GM21423 (cell line): ENCODE results near the gene CYP2A7.
"Not testable (repeated sequence)": the region's sequence is repeated elsewhere in the genome, so short reads cannot be mapped to it uniquely, and the experiment has no call there.

Experiments
- ATAC-seq: cut with Tn5 transposase; IDR thresholded peaks from one replicate; pipeline ENCODE4 v1.9.1; 2021; ENCODE audit warnings: mild to moderate bottlenecking, moderate library complexity; ENCODE audit not compliant: unreplicated experiment

CYP2A7 gene

DNA sequence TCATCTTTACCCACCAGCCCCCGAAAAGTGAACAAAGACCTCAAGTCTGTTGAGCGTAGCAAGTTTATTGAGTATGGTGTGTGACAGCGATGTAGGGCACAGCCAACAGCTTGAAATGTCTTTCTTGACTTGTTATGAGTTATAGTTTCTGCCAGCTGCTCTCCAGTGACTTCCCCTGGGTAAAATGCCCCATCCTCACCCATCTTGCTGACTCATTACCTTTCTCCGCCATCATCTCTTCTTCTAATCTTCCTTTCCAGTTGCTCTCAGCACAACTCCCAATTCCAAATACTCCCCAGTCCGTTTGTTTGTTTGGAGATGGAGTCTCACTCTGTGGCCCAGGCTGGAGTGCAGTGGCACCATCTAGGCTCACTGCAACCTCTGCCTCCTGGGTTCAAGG is 18.5 kb upstream of the CYP2A7 start:
- not testable (repeated sequence) for ATAC-seq

DNA sequence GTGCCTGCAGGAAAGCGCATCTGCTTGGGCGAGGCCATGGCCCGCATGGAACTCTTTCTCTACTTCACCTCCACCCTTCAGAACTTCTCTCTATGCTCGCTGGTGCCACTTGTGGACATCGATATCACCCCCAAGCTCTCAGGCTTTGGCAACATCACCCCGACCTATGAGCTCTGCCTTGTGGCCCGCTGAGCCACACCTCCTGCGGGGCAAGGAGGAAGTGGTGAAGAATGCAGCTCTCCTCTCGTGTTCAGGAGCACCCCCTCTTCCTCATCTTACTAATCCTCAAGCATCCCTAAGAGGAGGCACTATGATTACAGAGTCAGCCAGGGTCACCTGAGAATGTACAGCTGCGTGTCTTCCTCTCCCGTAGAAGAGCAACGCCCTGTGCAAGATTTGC is 17.9 kb upstream of the CYP2A7 start:
- not testable (repeated sequence) for ATAC-seq

DNA sequence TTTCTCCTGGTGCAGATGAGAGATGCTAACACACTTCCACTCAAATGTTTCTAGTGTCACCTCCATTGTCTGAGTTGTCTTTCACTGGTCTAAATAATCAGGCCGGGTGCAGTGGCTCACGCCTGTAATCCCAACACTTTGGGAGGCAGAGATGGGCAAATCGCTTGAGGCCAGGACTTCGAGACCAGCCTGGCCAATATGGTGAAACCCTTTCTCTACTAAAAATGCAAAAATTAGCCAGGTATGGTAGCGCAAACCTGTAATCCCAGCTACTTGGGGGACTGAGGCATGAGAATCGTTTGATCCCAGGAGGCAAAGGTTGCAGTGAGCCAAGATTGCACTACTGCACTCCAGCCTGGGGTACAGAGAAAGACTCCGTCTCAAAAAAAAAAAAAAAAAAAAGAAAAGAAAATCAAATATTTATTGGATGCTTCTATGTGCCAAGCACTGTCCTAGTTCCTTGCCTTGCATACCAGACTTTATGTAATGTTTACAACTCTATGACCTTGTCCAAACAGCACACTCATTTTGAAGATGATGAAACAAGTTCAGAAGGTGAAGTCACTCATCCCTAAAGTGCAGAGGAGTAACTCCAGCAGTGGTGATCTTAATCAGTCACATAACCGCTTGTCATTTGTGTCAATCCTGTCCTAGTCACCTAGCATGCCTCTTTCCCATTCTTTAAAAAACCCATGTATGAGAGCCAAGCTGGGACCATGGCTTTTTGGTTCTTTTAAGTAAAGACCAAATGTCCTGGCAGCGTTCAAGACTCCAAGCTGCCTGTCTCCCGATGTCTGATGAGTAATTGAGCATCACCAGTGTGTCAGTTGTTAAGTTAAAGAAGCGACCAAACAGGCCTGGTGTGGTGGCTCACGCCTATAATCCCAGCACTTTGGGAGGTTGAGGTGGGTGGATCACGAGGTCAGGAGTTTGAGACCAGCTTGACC is 15.1 kb upstream of the CYP2A7 start:
- ATAC-seq: not testable (repeated sequence)

DNA sequence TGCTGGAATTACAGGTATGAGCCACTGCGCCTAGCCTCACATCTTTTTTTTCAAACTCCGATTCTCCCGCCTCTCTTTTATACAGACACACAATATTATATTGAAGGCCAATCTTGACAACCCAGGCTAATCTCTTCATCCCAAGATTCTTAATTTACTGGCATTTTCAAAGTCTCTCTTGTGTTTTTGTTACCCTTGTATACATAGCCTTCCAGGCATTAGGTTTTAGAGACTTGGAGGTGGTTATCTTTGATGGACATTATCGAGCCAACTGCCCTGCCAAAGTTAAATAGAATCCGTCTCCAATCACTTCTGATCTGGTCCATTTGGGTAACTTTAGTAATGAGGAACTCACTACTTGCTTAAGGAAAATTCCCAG is 14.4 kb upstream of the CYP2A7 start:
- ATAC-seq: no peak

DNA sequence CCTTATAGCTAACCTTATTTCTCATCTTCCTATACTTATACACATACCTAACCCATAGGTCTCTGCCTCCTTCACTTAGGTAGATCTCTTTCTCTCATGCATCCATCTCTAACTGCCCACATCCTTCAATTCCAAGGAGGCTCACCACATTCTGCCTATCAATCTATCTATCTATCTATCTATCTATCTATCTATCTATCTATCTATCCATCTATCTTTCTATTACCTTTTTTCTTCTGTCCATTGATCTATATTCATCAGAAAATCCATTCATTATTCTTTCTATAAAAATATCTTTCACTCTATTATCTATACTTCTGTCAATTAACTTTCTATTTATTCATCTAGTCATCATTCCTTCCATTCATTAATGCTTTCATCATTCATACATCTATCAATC is 11.1 kb upstream of the CYP2A7 start:
- ATAC-seq: no peak

DNA sequence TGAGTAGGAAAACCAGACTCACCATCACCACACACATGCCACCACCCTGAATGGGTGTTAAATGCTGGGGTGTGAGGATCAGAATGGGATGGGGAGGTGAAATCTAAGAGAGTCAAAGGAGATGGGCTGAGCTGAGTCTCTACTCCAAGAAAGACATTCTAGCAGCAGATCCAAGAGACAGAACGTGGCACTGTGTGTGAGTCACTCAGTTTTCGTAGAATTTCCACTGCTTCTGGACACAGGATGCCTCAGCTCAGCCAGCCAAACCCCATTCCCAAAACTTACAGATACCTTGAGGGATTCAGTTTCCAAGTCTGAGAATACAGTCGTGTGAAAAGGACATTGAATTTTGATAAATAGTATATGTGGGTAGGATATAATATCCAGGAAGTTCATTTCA is 7.3 kb upstream of the CYP2A7 start:
- no peak for ATAC-seq

DNA sequence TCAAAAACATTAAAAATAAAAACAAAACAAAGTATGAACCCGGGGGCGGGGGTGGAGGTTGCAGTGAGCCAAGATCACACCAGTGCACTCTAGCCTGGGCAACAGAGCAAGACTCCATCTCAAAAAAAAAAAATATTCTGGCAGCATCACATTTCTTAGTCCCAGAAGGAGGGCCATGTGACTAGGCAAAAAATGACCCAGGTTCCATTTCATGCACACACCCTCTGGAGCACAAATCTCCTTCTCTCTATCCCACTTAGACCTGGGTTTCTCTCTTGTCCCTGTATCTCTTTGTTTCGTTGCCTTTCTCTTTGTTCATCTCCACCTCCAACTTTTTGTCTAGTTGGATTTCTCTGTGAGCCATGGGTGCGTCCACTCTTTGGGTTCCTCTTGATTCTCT is 6.2 kb upstream of the CYP2A7 start:
- no peak for ATAC-seq

DNA sequence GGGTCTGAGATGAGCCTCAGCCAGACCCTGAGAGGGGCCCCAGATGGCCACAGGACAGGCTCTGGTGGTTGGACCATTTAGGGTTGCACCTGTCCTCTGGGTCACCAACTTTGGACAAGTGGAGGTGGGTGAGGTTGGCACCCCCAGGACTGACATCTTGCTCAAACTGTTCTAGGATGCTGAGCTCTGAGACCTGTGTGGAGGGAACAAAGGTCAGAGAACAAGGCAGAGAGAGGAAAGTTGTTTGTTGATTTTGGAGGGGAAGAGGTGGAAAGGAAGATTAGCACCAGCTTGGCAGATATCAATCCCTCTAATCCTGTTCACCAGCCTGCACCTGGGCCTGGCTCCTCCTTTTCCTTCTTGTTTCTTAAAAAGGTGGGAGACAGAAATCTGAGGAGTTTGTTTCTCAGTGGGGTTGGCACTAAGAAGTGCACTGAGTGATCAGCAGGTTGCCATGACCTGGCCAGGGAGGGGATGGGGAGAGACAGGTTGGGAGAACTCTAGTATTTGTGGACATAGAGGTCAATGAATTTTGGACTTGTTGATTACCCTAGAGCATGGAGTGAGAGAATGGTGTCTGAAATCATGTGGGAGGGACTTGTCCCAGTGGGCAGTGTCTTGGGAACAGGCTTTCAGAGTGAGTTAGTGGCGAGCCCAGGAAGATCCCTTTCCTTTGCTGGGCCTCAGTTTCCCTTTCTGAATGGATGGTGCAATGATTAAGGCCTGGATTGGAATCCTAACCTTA is 2.3 kb upstream of the CYP2A7 start:
- not testable (repeated sequence) for ATAC-seq

DNA sequence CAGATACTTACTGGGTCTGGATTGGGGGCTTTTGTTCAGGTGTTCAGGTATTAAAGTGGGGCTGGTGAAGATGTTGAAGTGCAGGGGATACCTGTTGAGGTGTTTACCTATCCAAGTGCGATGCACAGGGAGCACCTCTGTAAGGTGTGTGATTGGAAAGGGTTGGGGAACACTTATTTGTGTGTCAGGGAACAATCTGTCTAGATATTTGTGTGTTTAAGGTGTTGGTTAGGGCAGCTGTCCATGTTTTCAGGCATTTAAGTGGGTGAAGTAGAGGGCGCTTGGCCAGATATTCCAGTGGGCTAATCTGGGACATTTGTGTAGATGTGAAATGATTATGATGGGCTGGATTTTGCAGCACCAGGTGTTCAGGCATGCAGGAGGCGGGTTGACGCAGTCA is 2.7 kb downstream of the CYP2A7 start:
- not testable (repeated sequence) for ATAC-seq

DNA sequence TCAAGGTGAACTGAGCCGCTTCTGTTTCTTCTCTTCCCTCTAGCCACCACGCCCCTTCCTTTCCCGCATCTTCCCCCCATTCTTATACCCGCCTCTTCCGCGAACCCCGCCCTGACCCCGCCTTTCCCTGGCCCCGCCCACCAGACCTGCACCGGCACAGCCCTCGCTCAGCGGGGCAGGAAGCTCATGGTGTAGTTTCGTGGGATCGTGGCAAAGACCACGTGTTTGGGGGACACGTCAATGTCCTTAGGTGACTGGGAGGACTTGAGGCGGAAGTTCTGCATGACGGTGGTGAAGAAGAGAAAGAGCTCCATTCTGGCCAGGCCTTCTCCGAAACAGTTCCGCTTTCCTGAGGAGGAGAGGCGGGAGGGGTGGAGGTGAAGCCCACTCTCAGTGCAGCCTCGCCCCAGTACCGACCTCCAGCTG is 6.5 kb downstream of the CYP2A7 start:
- ATAC-seq: not testable (repeated sequence)

DNA sequence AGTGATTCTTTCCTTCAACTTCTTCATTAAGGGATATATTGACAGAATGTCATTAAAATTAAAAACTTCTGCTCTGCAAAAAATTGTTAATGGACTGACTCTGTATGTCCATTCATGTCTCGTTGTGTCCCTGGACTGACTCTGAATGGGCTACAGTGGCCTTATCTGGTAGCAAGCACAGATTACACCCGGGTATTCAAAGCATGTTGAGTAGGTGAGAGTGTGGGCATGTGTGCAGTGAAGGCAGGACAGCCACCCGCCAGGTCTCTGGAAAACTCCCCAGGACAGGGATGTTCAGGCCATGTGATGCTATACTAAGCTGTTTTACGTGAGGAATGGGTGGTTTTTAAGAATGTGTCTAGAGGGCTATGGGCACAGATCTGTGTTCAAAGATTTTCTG is 7.2 kb downstream of the CYP2A7 start:
- ATAC-seq: not testable (repeated sequence)

DNA sequence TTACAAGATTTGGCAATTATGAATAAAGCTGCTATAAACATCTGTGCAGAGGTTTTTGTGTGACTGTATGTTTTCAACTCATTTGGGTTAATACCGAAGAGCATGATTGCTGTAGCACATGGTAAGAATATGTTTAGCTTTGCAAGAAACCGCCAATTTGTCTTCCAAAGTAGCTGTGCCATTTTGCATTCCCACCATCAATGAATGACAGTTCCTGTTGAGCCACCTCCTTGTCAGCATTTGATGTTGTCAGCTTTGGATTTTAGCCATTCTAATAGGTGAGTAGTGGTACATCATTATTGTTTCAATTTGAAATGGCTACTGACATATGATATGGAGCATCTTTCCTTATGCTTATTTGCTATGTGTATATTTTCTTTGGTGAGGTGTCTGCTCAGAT is 8.2 kb downstream of the CYP2A7 start:
- ATAC-seq: not testable (repeated sequence)

DNA sequence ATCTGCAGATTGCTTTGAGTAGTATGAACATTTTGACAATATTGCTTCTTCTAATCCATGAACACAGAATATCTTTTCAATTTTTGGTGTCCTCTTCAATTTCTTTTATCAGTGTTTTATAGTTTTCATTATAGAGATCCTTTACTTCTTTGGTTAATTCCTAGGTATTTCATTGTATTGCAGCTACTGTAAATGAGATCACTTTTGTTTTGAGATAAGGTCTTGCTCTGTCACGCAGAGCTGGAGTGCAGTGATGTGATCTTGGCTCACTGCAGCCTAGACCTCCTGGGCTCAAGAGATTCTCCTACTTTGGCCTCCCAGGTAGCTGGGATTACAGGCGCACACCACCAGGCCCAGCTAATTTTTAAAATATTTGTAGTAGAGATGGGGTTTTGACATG is 9.8 kb downstream of the CYP2A7 start:
- no peak for ATAC-seq

DNA sequence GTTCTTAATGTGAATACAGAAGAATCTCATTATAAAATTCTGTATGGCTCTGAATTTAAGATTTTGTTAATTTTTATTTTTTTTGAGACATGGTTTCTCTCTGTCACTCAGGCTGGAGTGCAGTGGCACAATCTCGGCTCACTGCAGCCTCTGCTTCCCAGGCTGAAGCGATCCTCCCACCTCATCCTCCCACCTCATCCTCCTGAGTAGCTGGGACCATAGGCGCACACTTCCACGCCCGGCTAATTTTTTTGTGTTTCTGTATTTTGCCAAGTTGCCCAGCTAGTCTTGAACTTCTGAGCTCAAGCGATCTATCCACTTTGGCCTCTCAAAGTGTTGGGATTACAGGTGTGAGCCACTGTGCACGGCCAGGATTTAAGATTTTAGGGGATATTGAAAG is 14.3 kb downstream of the CYP2A7 start:
- no peak for ATAC-seq

DNA sequence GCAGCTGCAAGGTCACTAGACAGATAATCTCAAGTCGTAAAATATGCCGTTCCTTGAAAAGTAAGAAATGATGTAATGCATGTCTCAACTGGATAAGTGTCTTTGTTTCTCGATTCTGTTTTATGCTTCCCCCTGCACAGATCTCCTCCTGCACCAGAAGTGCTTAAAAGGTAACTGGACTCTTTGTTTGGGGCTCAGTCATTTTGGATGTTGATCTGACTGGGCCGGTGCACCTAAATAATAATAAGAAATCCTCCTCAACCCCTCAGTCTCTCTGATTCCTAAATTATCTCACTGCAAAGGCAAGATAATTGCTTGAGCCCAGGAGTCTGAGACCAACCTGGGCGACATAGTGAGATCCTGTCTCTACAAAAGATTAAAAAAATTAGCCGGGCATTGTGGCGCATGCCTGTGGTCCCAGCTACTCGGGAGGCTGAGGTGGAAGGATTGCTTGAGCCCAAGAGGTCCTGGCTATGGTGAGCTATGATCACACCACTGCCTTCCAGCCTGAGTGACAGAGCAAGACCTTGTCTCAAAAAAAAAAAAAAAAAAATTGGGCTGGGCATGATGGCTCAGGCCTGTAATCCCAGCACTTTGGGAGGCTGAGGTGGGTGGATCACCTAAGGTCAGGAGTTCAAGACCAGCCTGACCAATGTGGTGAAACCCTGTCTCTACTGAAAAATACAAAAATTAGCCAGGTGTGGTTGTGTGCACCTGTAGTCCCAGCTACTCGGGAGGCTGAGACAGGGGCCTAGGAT is 17.1 kb downstream of the CYP2A7 start:
- not testable (repeated sequence) for ATAC-seq

DNA sequence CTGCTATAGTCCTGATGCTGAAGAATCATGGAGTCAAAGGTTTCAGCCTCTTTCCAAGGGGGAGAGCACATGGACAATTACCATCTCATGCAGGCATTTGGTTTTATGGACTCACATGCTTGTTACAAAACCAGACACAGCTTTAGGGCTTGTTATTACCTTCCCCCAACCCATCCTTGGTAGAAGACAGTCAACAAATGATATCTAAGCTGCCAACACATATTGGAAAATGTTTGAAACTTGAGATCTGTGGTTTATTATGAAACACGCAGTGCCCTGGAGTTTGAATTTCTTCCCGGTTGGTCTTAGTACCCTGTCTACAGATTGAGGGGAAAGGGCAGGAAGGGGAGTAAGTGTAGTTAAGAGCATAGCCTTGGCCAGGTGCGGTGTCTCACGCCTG is 19.2 kb downstream of the CYP2A7 start:
- no peak for ATAC-seq

DNA sequence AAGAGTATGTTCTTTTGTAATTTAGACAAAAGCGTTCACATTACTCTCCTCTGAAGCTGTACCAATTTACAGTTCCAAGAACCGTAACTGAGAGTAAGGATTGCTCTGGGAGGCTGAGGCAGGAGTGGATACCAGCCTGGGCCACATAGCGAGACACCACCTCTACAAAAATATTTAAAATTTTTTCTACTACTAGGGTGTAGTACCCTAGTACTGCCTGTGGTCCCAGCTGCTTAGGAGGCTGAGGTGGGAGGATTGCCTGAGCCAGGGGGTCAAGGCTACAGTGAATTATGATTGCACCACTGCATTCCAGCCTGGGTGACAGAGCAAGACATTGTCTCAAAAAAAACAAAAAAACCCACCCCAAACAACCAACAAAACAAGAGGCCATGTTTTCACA is 19.7 kb downstream of the CYP2A7 start:
- ATAC-seq: no peak

DNA sequence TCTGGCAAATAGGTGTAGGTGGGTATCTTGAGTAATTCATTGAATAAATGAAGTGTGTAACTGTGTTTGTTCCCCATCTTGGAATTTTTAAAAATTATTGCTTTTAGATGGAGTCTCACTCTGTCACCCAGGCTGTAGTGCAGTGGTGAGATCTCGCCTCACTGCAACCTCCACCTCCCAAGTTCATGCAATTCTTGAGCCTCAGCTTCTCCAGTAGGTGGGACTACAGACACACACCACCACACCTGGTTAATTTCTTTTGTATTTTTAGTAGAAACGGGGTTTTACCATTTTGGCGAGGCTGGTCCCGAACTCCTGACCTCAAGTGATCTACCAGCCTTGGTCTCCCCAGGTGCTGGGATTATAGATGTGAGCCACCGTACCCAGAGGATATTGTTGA is 23.9 kb downstream of the CYP2A7 start:
- ATAC-seq: no peak

DNA sequence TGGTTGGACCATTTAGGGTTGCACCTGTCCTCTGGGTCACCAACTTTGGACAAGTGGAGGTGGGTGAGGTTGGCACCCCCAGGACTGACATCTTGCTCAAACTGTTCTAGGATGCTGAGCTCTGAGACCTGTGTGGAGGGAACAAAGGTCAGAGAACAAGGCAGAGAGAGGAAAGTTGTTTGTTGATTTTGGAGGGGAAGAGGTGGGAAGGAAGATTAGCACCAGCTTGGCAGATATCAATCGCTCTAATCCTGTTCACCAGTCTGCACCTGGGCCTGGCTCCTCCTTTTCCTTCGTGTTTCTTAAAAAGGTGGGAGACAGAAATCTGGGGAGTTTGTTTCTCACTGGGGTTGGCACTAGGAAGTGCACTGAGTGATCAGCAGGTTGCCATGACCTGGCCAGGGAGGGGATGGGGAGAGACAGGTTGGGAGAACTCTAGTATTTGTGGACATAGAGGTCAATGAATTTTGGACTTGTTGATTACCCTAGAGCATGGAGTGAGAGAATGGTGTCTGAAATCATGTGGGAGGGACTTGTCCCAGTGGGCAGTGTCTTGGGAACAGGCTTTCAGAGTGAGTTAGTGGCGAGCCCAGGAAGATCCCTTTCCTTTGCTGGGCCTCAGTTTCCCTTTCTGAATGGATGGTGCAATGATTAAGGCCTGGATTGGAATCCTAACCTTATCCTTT is 29.4 kb downstream of the CYP2A7 start:
- ATAC-seq: not testable (repeated sequence)

DNA sequence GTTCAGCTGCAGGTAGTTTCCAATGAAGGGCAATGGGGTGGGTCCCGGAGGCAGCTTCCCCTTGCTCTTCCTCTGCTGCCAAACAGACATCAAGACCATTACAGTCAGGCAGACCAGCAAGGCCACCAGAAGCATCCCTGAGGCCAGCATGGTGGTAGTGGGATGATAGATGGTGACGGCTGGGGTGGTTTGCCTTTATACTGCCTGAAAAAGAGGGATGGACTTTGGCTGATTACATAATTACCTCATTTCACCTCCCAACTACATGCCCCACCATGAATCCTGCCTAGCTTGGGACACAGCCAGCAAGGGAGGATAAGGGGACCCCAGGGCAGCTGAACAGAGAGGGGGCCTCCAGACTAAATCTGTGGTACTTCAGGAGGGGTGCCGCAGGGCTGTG is 31.8 kb downstream of the CYP2A7 start, which contains the start of gene CYP2A6:
Gene CYP2A6, minus strand, starts transcription at position 171 of the 400 bp plus-strand sequence. Its CDS starts 21 bp downstream, at position 150.
- not testable (repeated sequence) for ATAC-seq

DNA sequence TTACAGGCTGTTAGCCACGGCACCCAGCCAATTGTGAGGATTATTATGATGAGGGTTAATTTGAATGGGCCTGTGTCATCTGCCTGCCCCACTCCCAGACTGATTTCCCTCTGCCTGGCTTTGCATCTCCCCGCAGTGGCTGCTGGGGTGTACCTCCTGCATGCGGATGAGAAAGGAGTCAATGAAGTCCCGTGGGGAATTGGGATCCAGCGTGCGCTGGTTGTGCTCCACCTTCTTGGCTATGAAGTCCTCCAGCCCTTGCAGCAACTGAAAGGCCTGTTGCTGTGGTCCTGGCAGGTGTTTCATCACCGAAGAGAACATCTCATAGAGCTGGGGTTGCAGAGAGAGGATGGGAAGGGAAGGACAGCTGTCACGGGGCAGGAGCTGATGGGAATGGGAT is 35.3 kb downstream of the CYP2A7 start:
- not testable (repeated sequence) for ATAC-seq
